HCT116 (cell line): ENCODE results near the gene CDC42EP2. TPM values are rescaled to one million over a fixed set of nuclear protein-coding genes. Genes with fewer than 3 reads are reported as not detected.

ENCODE experiments used
- ATAC-seq: fragments of 200-7000 bp; cut with Tn5 transposase; 2 replicates; pipeline ENCODE4 v1.9.1; 2020; ENCODE audit warnings: mild to moderate bottlenecking, moderate library complexity
- BruUV-seq: library from RNA; stranded (reverse); fragments of 400-500 nt; replicated peaks from 2 replicates; lab custom pipeline; 2021; lab: Mats Ljungman, UMichigan
- CTCF ChIA-PET: fragments of 300-600 bp; sonication (Branson Sonifier 250); formaldehyde crosslinking; loops from one replicate; lab custom pipeline; 2021; ENCODE audit warnings: antibody characterized with exemption; lab: Charles Lee
- POLR2A ChIA-PET: fragments of 300-600, 350-600 bp; sonication (Branson Sonifier 250); formaldehyde crosslinking; loops from one replicate; lab custom pipeline; 2021; ENCODE audit warnings: antibody characterized with exemption; lab: Charles Lee
- RAD21 ChIA-PET, 2 experiments: fragments of 300-600 bp; sonication (Branson Sonifier 250); formaldehyde crosslinking; loops; one replicate each; lab custom pipeline; 2023; ENCODE audit warnings: low total read pairs in 2 of 2; ENCODE audit not compliant: uncharacterized antibody in 2 of 2, unreplicated experiment in 2 of 2, low non-redundant PET in 1 of 2; lab: Charles Lee
- DNase-seq: peaks from one replicate; pipeline ENCODE4 v3.0.0-alpha.2; 2010; ENCODE audit warnings: low read depth, low spot score
- H2AFZ ChIP-seq: fragments of 200-600 bp; shearing (Covaris generic), sonication (generic); 2 replicates; pipeline ENCODE4 v1.6.1; 2017; ENCODE audit warnings: low read depth, mixed run types, mixed read lengths, antibody characterized with exemption, low read length; ENCODE audit not compliant: poor library complexity, severe bottlenecking
- H3K27ac ChIP-seq: 2 replicates; pipeline ENCODE4 v1.5.1; 2012; ENCODE audit warnings: low read depth, low read length
- H3K27me3 ChIP-seq: fragments of 200-600 bp; sonication (generic); 2 replicates; pipeline ENCODE4 v1.6.1; 2016; ENCODE audit warnings: mixed run types, low read length, mixed read lengths; ENCODE audit not compliant: insufficient read depth
- H3K36me3 ChIP-seq, 2 experiments: fragments of 200-500 bp in 1 of 2; fragments of 200-600 bp in 1 of 2; sonication (Bioruptor generic) in 1 of 2; sonication (generic) in 1 of 2; 2 replicates each; pipeline versions ENCODE4 v1.5.1 to v1.6.1; 2014 to 2016; ENCODE audit warnings: low read length in 2 of 2, inconsistent platforms in 1 of 2, mixed read lengths in 1 of 2, mixed run types in 1 of 2; ENCODE audit not compliant: insufficient read depth in 2 of 2, control insufficient read depth in 1 of 2
- H3K4me1 ChIP-seq, 2 experiments: fragments of 200-600 bp in 1 of 2; sonication (generic) in 1 of 2; 2 replicates each; pipeline versions ENCODE4 v1.5.1 to v1.6.1; 2012 to 2017; ENCODE audit warnings: low read length in 2 of 2, inconsistent platforms in 1 of 2, mild to moderate bottlenecking in 1 of 2, mixed read lengths in 1 of 2, mixed run types in 1 of 2, moderate library complexity in 1 of 2; ENCODE audit not compliant: insufficient read depth in 2 of 2, control insufficient read depth in 1 of 2
- H3K4me2 ChIP-seq: fragments of 200-600 bp; sonication (generic); 2 replicates; pipeline ENCODE4 v1.6.1; 2017; ENCODE audit warnings: mixed run types, low read length, mixed read lengths
- H3K4me3 ChIP-seq, 2 experiments: fragments of 200-600 bp in 1 of 2; sonication (generic) in 1 of 2; replicated peaks in 1 of 2; 2 replicates each; pipeline ENCODE4 v1.5.1; 2011 to 2016; ENCODE audit warnings: low read length in 2 of 2, control low read depth in 1 of 2, low read depth in 1 of 2, mild to moderate bottlenecking in 1 of 2, mixed read lengths in 1 of 2, mixed run types in 1 of 2
- H3K79me2 ChIP-seq: fragments of 200-600 bp; sonication (generic); 2 replicates; pipeline ENCODE4 v1.6.1; 2017; ENCODE audit warnings: mild to moderate bottlenecking, mixed run types, low read length, moderate library complexity, mixed read lengths; ENCODE audit not compliant: insufficient read depth
- H3K9ac ChIP-seq: fragments of 200-600 bp; sonication (generic); 2 replicates; pipeline ENCODE4 v1.6.1; 2016; ENCODE audit warnings: low read length, mixed read lengths
- H3K9me2 ChIP-seq: fragments of 200-600 bp; sonication (generic), shearing (Covaris generic); 2 replicates; pipeline ENCODE4 v1.6.1; 2017; ENCODE audit warnings: mixed run types, mild to moderate bottlenecking, moderate library complexity; ENCODE audit not compliant: insufficient read depth
- H3K9me3 ChIP-seq, 2 experiments: fragments of 200-500 bp in 1 of 2; fragments of 200-600 bp in 1 of 2; sonication (Bioruptor generic) in 1 of 2; sonication (generic) in 1 of 2; 2 replicates each; pipeline ENCODE4 v1.6.1; 2014 to 2017; ENCODE audit warnings: low read length in 2 of 2, mixed read lengths in 2 of 2, inconsistent platforms in 1 of 2, low read depth in 1 of 2, mild to moderate bottlenecking in 1 of 2, mixed run types in 1 of 2, moderate library complexity in 1 of 2; ENCODE audit not compliant: control insufficient read depth in 1 of 2, insufficient read depth in 1 of 2
- H4K20me1 ChIP-seq: fragments of 200-600 bp; sonication (generic), shearing (Covaris generic); 2 replicates; pipeline ENCODE4 v1.6.1; 2017; ENCODE audit warnings: mixed run types, mild to moderate bottlenecking, moderate library complexity; ENCODE audit not compliant: insufficient read depth
- CEBPB ChIP-seq: IDR thresholded peaks from 2 replicates; pipeline ENCODE4 v1.6.1; 2012; ENCODE audit warnings: low read depth
- CTCF ChIP-seq, 3 experiments: fragments of 200-600 bp in 1 of 3; sonication (generic) in 1 of 3; IDR thresholded peaks in 2 of 3; conservative IDR thresholded peaks in 1 of 3; 2 replicates each; pipeline ENCODE4 v1.5.1; 2012 to 2017; ENCODE audit warnings: low read depth in 2 of 3, low read length in 2 of 3, antibody characterized with exemption in 1 of 3, borderline replicate concordance in 1 of 3, control low read depth in 1 of 3, mild to moderate bottlenecking in 1 of 3, mixed read lengths in 1 of 3, mixed run types in 1 of 3, moderate library complexity in 1 of 3; ENCODE audit not compliant: insufficient read depth in 1 of 3
- EGR1 ChIP-seq: IDR thresholded peaks from 2 replicates; pipeline ENCODE4 v1.6.1; 2012; ENCODE audit warnings: low read depth
- ELF1 ChIP-seq: IDR thresholded peaks from 2 replicates; pipeline ENCODE4 v1.6.1; 2012; ENCODE audit warnings: low read depth, borderline replicate concordance
- EZH2 ChIP-seq: fragments of 200-600 bp; sonication (generic); IDR thresholded peaks from 2 replicates; pipeline ENCODE4 v1.6.1; 2017; ENCODE audit warnings: antibody characterized with exemption, mixed run types
- EZH2phosphoT487 ChIP-seq: fragments of 200-600 bp; IDR thresholded peaks from 2 replicates; pipeline ENCODE4 v1.6.1; 2018; ENCODE audit warnings: antibody characterized with exemption, borderline replicate concordance
- JUND ChIP-seq: IDR thresholded peaks from 2 replicates; pipeline ENCODE4 v1.6.1; 2012
- POLR2A ChIP-seq: IDR thresholded peaks from 2 replicates; pipeline ENCODE4 v1.7.0; 2011; ENCODE audit warnings: borderline replicate concordance; ENCODE audit not compliant: insufficient read depth, insufficient read length; ENCODE audit errors: extremely low read depth
- POLR2AphosphoS5 ChIP-seq: IDR thresholded peaks from 2 replicates; pipeline ENCODE4 v1.6.1; 2011; ENCODE audit warnings: mild to moderate bottlenecking, low read depth, low read length, moderate library complexity
- RAD21 ChIP-seq: IDR thresholded peaks from 2 replicates; pipeline ENCODE4 v1.6.1; 2012; ENCODE audit warnings: low read depth, mild to moderate bottlenecking
- REST ChIP-seq: IDR thresholded peaks from 2 replicates; pipeline ENCODE4 v1.6.1; 2012; ENCODE audit warnings: low read depth
- SRF ChIP-seq: IDR thresholded peaks from 2 replicates; pipeline ENCODE4 v1.6.1; 2012; ENCODE audit warnings: low read depth
- YY1 ChIP-seq: IDR thresholded peaks from 2 replicates; pipeline ENCODE4 v1.6.1; 2011; ENCODE audit warnings: low read length, low read depth, moderate library complexity, mild to moderate bottlenecking; ENCODE audit not compliant: insufficient replicate concordance; ENCODE audit errors: extremely low read depth
- intact Hi-C: fragments of 100-400 bp; cut with micrococcal nuclease; formaldehyde crosslinking; loops from 2 replicates; pipeline ENCODE4 v1.10.0; 2022
- total RNA-seq: library from RNA; stranded (reverse); gene quantifications from one replicate; pipeline ENCODE4 v1.2.1, GENCODE V29; 2021; ENCODE audit not compliant: unreplicated experiment
- TF ChIP-seq, protein P1 (sequence below): IDR thresholded peaks from 2 replicates; pipeline ENCODE4 v1.6.1; 2012
- TF ChIP-seq, protein P2 (sequence below): IDR thresholded peaks from 2 replicates; pipeline ENCODE4 v1.6.1; 2012

The CDC42EP2 gene
- total RNA-seq, 1 experiment from 2014 or later = 15.4 TPM

GRCh38 chr11:65352783-65353182, 38.1 kb downstream of the CDC42EP2 start:
- H3K4me1 ChIP-seq = peaks cover 3 to 15% of the 10 kb centered on the region in 2 experiments; a peak in 2 of 4 replicates
- TF ChIP-seq CEBPB (no peak), CTCF (IDR thresholded peaks at IDR 0.05 in 2 of 3, conservative IDR thresholded peaks at IDR 0.05 in 1 of 3; ENCODE audit: borderline replicate concordance in 1 of 3, insufficient read depth in 1 of 3, low read depth in 2 of 3, low read length in 2 of 3) (peak; percentile 31 to 42 (median 38); a peak in 4 of 6 replicates), RAD21 (peak; percentile 38; the same call in 1 of the 2 replicates)
- TF ChIP-seq, all 23 proteins: peak for 2
- CTCF ChIA-PET = interaction anchor here (1.4 to 5.6 kb wide), 6 partner anchors 8 to 155 kb away, joined by 4 to 49 read pairs (median 5); partner anchors contain the start of gene DPF2
- Histone ChIP-seq H3K9me3 (no peaks in the 10 kb centered on the region), H3K27me3 (no peaks in the 10 kb centered on the region), H3K79me2 (no peaks in the 10 kb centered on the region), H3K36me3 (peaks cover 23 to 25% of the 10 kb centered on the region in 2 experiments), H3K4me3 (no peak overlapping the region), H4K20me1 (no peaks in the 10 kb centered on the region), H3K9ac (no peak overlapping the region), H2AFZ (no peak overlapping the region), H3K4me2 (no peak overlapping the region), H3K9me2 (no peaks in the 10 kb centered on the region), H3K27ac (no peak overlapping the region)
- intact Hi-C loops = no loop called here
- no peak for DNase-seq
- POLR2A ChIA-PET = interaction anchor here (0.6 kb wide), 1 partner anchor 40 kb away, joined by 4 read pairs; no protein-coding TSS in a partner anchor
- no TSS peak for BruUV-seq
- no peak for ATAC-seq
- RAD21 ChIA-PET = no interaction called here

GRCh38 chr11:65353376-65353775, 38.7 kb downstream of the CDC42EP2 start:
- H3K4me2 ChIP-seq = no peak overlapping the region
- no peaks in the 10 kb centered on the region for H3K79me2 ChIP-seq
- peak overlapping the region; percentile 43 for H3K27ac ChIP-seq
- H3K27me3 ChIP-seq = no peaks in the 10 kb centered on the region
- BruUV-seq = no TSS peak
- H3K9me2 ChIP-seq = no peaks in the 10 kb centered on the region
- H3K4me1 ChIP-seq = peaks cover 3 to 17% of the 10 kb centered on the region in 2 experiments; a peak in 2 of 4 replicates
- POLR2A ChIA-PET = interaction anchor here (0.6 kb wide), 1 partner anchor 41 kb away, joined by 4 read pairs; no protein-coding TSS in a partner anchor
- H3K9ac ChIP-seq = no peak overlapping the region
- H4K20me1 ChIP-seq = no peaks in the 10 kb centered on the region
- no peak overlapping the region for H2AFZ ChIP-seq
- RAD21 ChIA-PET = no interaction called here
- intact Hi-C loops = no loop called here
- no peak overlapping the region for H3K4me3 ChIP-seq
- H3K9me3 ChIP-seq = no peaks in the 10 kb centered on the region
- no peak for DNase-seq
- H3K36me3 ChIP-seq = peaks cover 21 to 23% of the 10 kb centered on the region in 2 experiments
- CTCF ChIA-PET = interaction anchor here (1.5 to 5.6 kb wide), 4 partner anchors 20 to 155 kb away, joined by 5 to 49 read pairs (median 11); partner anchors contain the start of gene DPF2
- no peak for ATAC-seq
- TF ChIP-seq CEBPB (no peak), JUND (no peak), EGR1 (no peak), POLR2AphosphoS5 (no peak), YY1 (no peak), SRF (no peak), EZH2 (no peak), REST (no peak), EZH2phosphoT487 (no peak), POLR2A (no peak), ELF1 (no peak)
- TF ChIP-seq, protein P1, sequence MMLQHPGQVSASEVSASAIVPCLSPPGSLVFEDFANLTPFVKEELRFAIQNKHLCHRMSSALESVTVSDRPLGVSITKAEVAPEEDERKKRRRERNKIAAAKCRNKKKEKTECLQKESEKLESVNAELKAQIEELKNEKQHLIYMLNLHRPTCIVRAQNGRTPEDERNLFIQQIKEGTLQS = no peak
- TF ChIP-seq, protein P2, sequence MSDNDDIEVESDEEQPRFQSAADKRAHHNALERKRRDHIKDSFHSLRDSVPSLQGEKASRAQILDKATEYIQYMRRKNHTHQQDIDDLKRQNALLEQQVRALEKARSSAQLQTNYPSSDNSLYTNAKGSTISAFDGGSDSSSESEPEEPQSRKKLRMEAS = no peak
